CD4-positive, alpha-beta T cell treated with Interleukin-1 beta for 1 hour (primary cell): ENCODE results near the gene HCN4.
"Not testable (repeated sequence)": the region's sequence is repeated elsewhere in the genome, so short reads cannot be mapped to it uniquely, and the experiment has no call there.

Experiments used
- DNase-seq, 2 donors: peaks; one replicate each; pipeline ENCODE4 v3.0.0-alpha.2; 2020 to 2022

The HCN4 gene

GRCh38 chr15:73368301-73369136 lies at the start of gene HCN4:
HCN4 (minus strand) TSS chr15:73368958; CDS start chr15:73368270, 688 bp downstream.
- DNase-seq: no peak

GRCh38 chr15:73414876-73415275 lies 46.1 kb upstream of the HCN4 start:
- DNase-seq: no peak

- no peak for DNase-seq
Measured at GRCh38 chr15:73403171-73403570, 34.4 kb upstream of the HCN4 start.

GRCh38 chr15:73400222-73400621 lies 31.5 kb upstream of the HCN4 start:
- DNase-seq: not testable (repeated sequence)

GRCh38 chr15:73398861-73399260 lies 30.1 kb upstream of the HCN4 start:
- DNase-seq: no peak

GRCh38 chr15:73397461-73397860 lies 28.7 kb upstream of the HCN4 start:
- no peak for DNase-seq

GRCh38 chr15:73395671-73396070 lies 26.9 kb upstream of the HCN4 start:
- no peak for DNase-seq

- DNase-seq: no peak
Measured at GRCh38 chr15:73394782-73395181, 26.0 kb upstream of the HCN4 start.

GRCh38 chr15:73393336-73393735 lies 24.6 kb upstream of the HCN4 start:
- no peak for DNase-seq

GRCh38 chr15:73392025-73392424 lies 23.3 kb upstream of the HCN4 start:
- no peak for DNase-seq

GRCh38 chr15:73391128-73391872 lies 22.5 kb upstream of the HCN4 start:
- DNase-seq: no peak

GRCh38 chr15:73389971-73390544 lies 21.3 kb upstream of the HCN4 start:
- no peak for DNase-seq

GRCh38 chr15:73389539-73389938 lies 20.8 kb upstream of the HCN4 start:
- no peak for DNase-seq

- DNase-seq: no peak
Measured at GRCh38 chr15:73388256-73388781, 19.6 kb upstream of the HCN4 start.

- DNase-seq: no peak
Measured at GRCh38 chr15:73387507-73388255, 18.9 kb upstream of the HCN4 start.

- no peak for DNase-seq
Measured at GRCh38 chr15:73386886-73387506, 18.2 kb upstream of the HCN4 start.

GRCh38 chr15:73386238-73386637 lies 17.5 kb upstream of the HCN4 start:
- no peak for DNase-seq

GRCh38 chr15:73385205-73385604 lies 16.4 kb upstream of the HCN4 start:
- DNase-seq: no peak

GRCh38 chr15:73383310-73384189 lies 14.8 kb upstream of the HCN4 start:
- DNase-seq: no peak

- DNase-seq: no peak
Measured at GRCh38 chr15:73382115-73382514, 13.4 kb upstream of the HCN4 start.

GRCh38 chr15:73380661-73381060 lies 11.9 kb upstream of the HCN4 start:
- no peak for DNase-seq
